Endothelial cell of umbilical vein (primary cell): ENCODE data around the gene DOCK4. TPM values are rescaled to one million over a fixed set of nuclear protein-coding genes. Genes with fewer than 3 reads are reported as not detected.

Experiments
- BruUV-seq: library from RNA; stranded (reverse); fragments of 400-500 nt; replicated peaks from 2 replicates; lab custom pipeline; 2021; lab: Mats Ljungman, UMichigan
- CTCF ChIA-PET: fragments of 300-600, 350-600 bp; sonication (Branson Sonifier 250); formaldehyde crosslinking; loops from one replicate; lab custom pipeline; 2021; ENCODE audit warnings: antibody characterized with exemption, inconsistent platforms; lab: Charles Lee
- POLR2A ChIA-PET: fragments of 300-600, 350-600 bp; sonication (Branson Sonifier 250); formaldehyde crosslinking; loops from one replicate; lab custom pipeline; 2021; ENCODE audit warnings: antibody characterized with exemption, inconsistent platforms; lab: Charles Lee
- DNase-seq: peaks from one replicate; pipeline ENCODE4 v3.0.0-alpha.2; 2011; ENCODE audit warnings: low read depth, low spot score
- FAIRE-seq: peaks from 2 replicates; lab custom pipeline; 2011; peaks lifted over from hg19 to GRCh38; lab: Jason Lieb, UNC
- H2AFZ ChIP-seq: 2 replicates; pipeline ENCODE4 v1.6.0; 2012; ENCODE audit warnings: low read depth, low read length, control low read depth, inconsistent platforms
- H3K27ac ChIP-seq: 2 replicates; pipeline ENCODE4 v1.5.1; 2011; ENCODE audit warnings: low read depth, mild to moderate bottlenecking, control low read depth, low read length, moderate library complexity; ENCODE audit not compliant: insufficient read depth
- H3K27me3 ChIP-seq, 2 experiments: 2 replicates each; pipeline versions ENCODE4 v1.6.0 to v1.6.1; 2011; ENCODE audit warnings: low read length in 2 of 2, mixed read lengths in 1 of 2; ENCODE audit not compliant: control insufficient read depth in 2 of 2, insufficient read depth in 2 of 2
- H3K36me3 ChIP-seq, 2 experiments: 2 replicates in 1 of 2; 3 replicates in 1 of 2; pipeline ENCODE4 v1.5.1; 2011; ENCODE audit warnings: low read length in 2 of 2, mild to moderate bottlenecking in 1 of 2, moderate library complexity in 1 of 2; ENCODE audit not compliant: control insufficient read depth in 2 of 2, insufficient read depth in 2 of 2; ENCODE audit errors: extremely low read depth in 1 of 2
- H3K4me1 ChIP-seq: 3 replicates; pipeline ENCODE4 v1.5.1; 2011; ENCODE audit warnings: mild to moderate bottlenecking, low read length; ENCODE audit not compliant: control insufficient read depth, insufficient read depth; ENCODE audit errors: extremely low read depth
- H3K4me2 ChIP-seq: 2 replicates; pipeline ENCODE4 v1.6.1; 2011; ENCODE audit warnings: low read length, control low read depth, mixed read lengths; ENCODE audit not compliant: insufficient read depth
- H3K4me3 ChIP-seq, 3 experiments: fragments of 200-600 bp in 1 of 3; sonication (generic), shearing (Covaris generic) in 1 of 3; replicated peaks in 1 of 3; 2 replicates each; pipeline ENCODE4 v1.5.1; 2011 to 2016; ENCODE audit warnings: control low read depth in 3 of 3, low read length in 3 of 3, mild to moderate bottlenecking in 2 of 3, inconsistent platforms in 1 of 3, low read depth in 1 of 3, moderate library complexity in 1 of 3; ENCODE audit not compliant: insufficient read depth in 1 of 3
- H3K79me2 ChIP-seq: 2 replicates; pipeline ENCODE4 v1.6.0; 2012; ENCODE audit warnings: low read length, inconsistent platforms; ENCODE audit not compliant: control insufficient read depth, insufficient read depth
- H3K9ac ChIP-seq: replicated peaks from 2 replicates; pipeline ENCODE3; 2011; ENCODE audit warnings: low read length, control low read depth; ENCODE audit not compliant: insufficient read depth; ENCODE audit errors: extremely low read depth
- H3K9me1 ChIP-seq: replicated peaks from 3 replicates; pipeline ENCODE4 v1.6.0; 2011; ENCODE audit warnings: mild to moderate bottlenecking, low read length; ENCODE audit not compliant: control insufficient read depth, insufficient read depth; ENCODE audit errors: extremely low read depth
- H3K9me3 ChIP-seq: replicated peaks from 2 replicates; pipeline ENCODE4 v1.5.1; 2012; ENCODE audit warnings: low read length, inconsistent platforms; ENCODE audit not compliant: control insufficient read depth, insufficient read depth
- H4K20me1 ChIP-seq: replicated peaks from 2 replicates; pipeline ENCODE3; 2011; ENCODE audit warnings: mild to moderate bottlenecking, low read length; ENCODE audit not compliant: control insufficient read depth, insufficient read depth; ENCODE audit errors: extremely low read depth
- EZH2 ChIP-seq: IDR thresholded peaks from 2 replicates; pipeline ENCODE4 v1.6.1; 2012; ENCODE audit warnings: borderline replicate concordance, low read depth, mild to moderate bottlenecking, moderate library complexity, low read length, inconsistent platforms; ENCODE audit not compliant: severe bottlenecking
- FOS ChIP-seq: IDR thresholded peaks from 2 replicates; pipeline ENCODE4 v1.6.1; 2011; ENCODE audit warnings: mild to moderate bottlenecking, low read length, moderate library complexity, borderline replicate concordance; ENCODE audit not compliant: insufficient read depth
- GATA2 ChIP-seq: IDR thresholded peaks from 2 replicates; pipeline ENCODE4 v1.7.0; 2011; ENCODE audit warnings: low read depth, mild to moderate bottlenecking, moderate library complexity, mixed read lengths, low read length; ENCODE audit not compliant: insufficient read length, insufficient read depth
- JUN ChIP-seq: IDR thresholded peaks from 2 replicates; pipeline ENCODE4 v1.6.1; 2011; ENCODE audit warnings: borderline replicate concordance, low read depth; ENCODE audit not compliant: insufficient read length, insufficient read depth
- MYC ChIP-seq: IDR thresholded peaks from one replicate; pipeline ENCODE4 v1.6.1; 2011; ENCODE audit warnings: mild to moderate bottlenecking, low read depth, low read length
- POLR2A ChIP-seq: IDR thresholded peaks from 2 replicates; pipeline ENCODE4 v1.6.1; 2012; ENCODE audit warnings: low read depth, mild to moderate bottlenecking, control low read depth, low read length
- POLR2AphosphoS5 ChIP-seq: IDR thresholded peaks from 2 replicates; pipeline ENCODE4 v1.6.1; 2012; ENCODE audit warnings: low read depth, mild to moderate bottlenecking, control low read depth, low read length, moderate library complexity; ENCODE audit not compliant: insufficient read depth
- dilution Hi-C: fragments of 300-500 bp; cut with MboI; formaldehyde crosslinking; loops from one replicate; pipeline ENCODE4 v1.15.0; 2019; ENCODE audit warnings: low sequenced_read_pairs; ENCODE audit not compliant: extremely low pct_ligation_motif_present
- intact Hi-C: fragments of 100-400 bp; cut with micrococcal nuclease; formaldehyde crosslinking; loops from one replicate; pipeline ENCODE4 v1.10.0; 2022
- polyA plus RNA-seq, 4 experiments: library from polyadenylated mRNA; depleted of rRNA in 3 of 4; stranded (reverse) in 3 of 4; unstranded in 1 of 4; fragments of >200 nt; gene quantifications; 2 replicates each; pipeline versions ENCODE4 v1.2.1 to v1.2.3, GENCODE V29; 2011 to 2012; ENCODE audit warnings: missing spikeins in 1 of 4
- total RNA-seq: library from RNA; stranded (reverse); gene quantifications from 2 replicates; pipeline ENCODE4 v1.2.3, GENCODE V29; 2021
- TF ChIP-seq, protein P1 (sequence below): IDR thresholded peaks from 2 replicates; pipeline ENCODE4 v1.6.1; 2011; ENCODE audit not compliant: insufficient read depth, insufficient read length
- TF ChIP-seq, protein P2 (sequence below), 2 donors: IDR thresholded peaks; 1 replicate in 1 of 2; 2 replicates in 1 of 2; pipeline ENCODE4 v1.5.1; 2011; ENCODE audit warnings: low read length in 2 of 2, mild to moderate bottlenecking in 2 of 2, moderate library complexity in 2 of 2, control low read depth in 1 of 2, inconsistent platforms in 1 of 2, low read depth in 1 of 2; ENCODE audit not compliant: insufficient read depth in 1 of 2; ENCODE audit errors: extremely low read depth in 1 of 2

The DOCK4 gene
- total and polyA plus RNA-seq, 2 donors (not counting 3 experiments of a cell fraction or from before 2014, with no cell fraction given), result 47.4 to 164 TPM

DNA sequence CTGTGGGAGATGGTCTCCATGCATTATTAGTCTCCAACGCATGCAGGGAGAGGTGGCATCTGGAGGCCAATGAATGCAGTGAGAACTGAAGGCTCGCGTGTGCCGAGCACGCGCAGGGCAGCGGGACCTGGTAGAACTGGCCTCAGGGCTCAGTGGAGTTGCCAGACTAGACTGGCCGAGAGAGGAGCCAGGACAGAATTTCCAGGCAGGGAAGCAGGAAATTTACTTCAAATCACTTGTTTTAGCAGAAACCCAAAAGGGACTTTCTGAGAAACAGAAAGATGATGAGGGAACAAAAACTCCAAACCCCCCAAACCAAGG is 332.9 kb downstream of the DOCK4 start:
- no peak for DNase-seq
- BruUV-seq, result no TSS peak
- no peaks in the 10 kb centered on the region for H3K9me1 ChIP-seq
- peaks cover 22 to 25% of the 10 kb centered on the region in 2 experiments for H3K36me3 ChIP-seq
- CTCF ChIA-PET, result interaction anchor here (1.1 to 2.0 kb wide), 5 partner anchors 9 to 18 kb away, joined by 3 to 7 read pairs (median 5); no protein-coding TSS in a partner anchor
- H2AFZ ChIP-seq, result no peak overlapping the region
- peaks cover 22% of the 10 kb centered on the region for H3K4me1 ChIP-seq
- H3K9ac ChIP-seq, result no peak overlapping the region
- intact Hi-C loops, result no loop called here
- no peaks in the 10 kb centered on the region for H3K79me2 ChIP-seq
- peak overlapping the region; percentile 44 for H3K4me2 ChIP-seq
- no peaks in the 10 kb centered on the region for H3K9me3 ChIP-seq
- H3K27ac ChIP-seq, result peak overlapping the region; percentile 39
- H4K20me1 ChIP-seq, result no peaks in the 10 kb centered on the region
- no peak for FAIRE-seq
- dilution Hi-C loops, result no loop called here
- H3K4me3 ChIP-seq, result no peak overlapping the region
- TF ChIP-seq FOS (no peak), EZH2 (no peak), JUN (no peak), POLR2A (no peak)
- no peaks in the 10 kb centered on the region for H3K27me3 ChIP-seq
- POLR2A ChIA-PET, result interaction anchor here (1.5 kb wide), 1 partner anchor 9 kb away, joined by 4 read pairs; no protein-coding TSS in a partner anchor

DNA sequence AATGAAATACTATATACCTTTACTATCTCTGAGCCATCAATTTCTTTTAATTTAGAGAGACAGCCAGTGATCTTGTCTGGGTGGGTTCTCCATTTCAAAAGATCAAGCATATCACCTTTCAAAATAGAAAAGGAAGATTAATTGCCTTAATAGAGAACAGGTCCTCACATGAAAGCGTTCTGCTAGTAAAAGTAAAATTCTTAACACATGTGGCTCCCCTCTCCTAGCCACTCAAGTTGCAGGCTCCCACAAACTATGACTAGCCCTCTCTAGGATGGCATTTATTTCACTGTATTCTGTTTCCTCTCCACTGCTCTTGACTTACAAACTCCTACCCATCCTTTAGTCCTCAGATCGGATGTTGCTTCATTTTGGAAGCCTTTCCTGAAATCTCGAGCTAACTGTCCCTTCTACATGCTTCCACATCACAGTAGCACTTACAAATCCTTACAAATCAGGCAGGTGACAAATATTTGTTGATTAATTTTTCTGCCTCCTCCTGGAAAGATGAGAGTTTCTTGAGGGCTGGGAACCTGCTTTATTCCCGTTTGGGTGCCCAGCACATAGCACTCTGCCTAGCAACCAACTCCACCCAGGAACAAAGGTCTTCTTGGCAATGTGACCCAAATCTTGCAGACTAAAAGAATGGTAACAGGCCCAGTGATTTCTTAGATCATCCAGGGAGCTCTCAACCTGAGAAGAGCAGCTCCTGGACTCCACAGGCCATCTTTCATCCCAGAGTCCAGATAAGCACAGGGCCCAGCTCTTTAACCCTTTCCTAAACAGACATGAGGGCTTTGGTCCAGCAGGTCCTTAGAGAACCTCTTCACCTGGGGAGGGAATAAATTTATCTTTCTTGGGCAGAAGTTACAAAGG is 333.5 kb downstream of the DOCK4 start:
- no peaks in the 10 kb centered on the region for H3K79me2 ChIP-seq
- no peaks in the 10 kb centered on the region for H4K20me1 ChIP-seq
- POLR2A ChIA-PET, result interaction anchor here (1.5 kb wide), 1 partner anchor 9 kb away, joined by 4 read pairs; no protein-coding TSS in a partner anchor
- no peak overlapping the region for H3K4me2 ChIP-seq
- FAIRE-seq (no peak), DNase-seq (no peak)
- no peak for TF ChIP-seq POLR2A
- TF ChIP-seq, protein P1, sequence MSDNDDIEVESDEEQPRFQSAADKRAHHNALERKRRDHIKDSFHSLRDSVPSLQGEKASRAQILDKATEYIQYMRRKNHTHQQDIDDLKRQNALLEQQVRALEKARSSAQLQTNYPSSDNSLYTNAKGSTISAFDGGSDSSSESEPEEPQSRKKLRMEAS, result no peak
- no peak for TF ChIP-seq GATA2
- TF ChIP-seq POLR2AphosphoS5, result no peak
- TF ChIP-seq FOS, result no peak
- TF ChIP-seq, protein P2, sequence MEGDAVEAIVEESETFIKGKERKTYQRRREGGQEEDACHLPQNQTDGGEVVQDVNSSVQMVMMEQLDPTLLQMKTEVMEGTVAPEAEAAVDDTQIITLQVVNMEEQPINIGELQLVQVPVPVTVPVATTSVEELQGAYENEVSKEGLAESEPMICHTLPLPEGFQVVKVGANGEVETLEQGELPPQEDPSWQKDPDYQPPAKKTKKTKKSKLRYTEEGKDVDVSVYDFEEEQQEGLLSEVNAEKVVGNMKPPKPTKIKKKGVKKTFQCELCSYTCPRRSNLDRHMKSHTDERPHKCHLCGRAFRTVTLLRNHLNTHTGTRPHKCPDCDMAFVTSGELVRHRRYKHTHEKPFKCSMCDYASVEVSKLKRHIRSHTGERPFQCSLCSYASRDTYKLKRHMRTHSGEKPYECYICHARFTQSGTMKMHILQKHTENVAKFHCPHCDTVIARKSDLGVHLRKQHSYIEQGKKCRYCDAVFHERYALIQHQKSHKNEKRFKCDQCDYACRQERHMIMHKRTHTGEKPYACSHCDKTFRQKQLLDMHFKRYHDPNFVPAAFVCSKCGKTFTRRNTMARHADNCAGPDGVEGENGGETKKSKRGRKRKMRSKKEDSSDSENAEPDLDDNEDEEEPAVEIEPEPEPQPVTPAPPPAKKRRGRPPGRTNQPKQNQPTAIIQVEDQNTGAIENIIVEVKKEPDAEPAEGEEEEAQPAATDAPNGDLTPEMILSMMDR (IDR thresholded peaks at IDR 0.05; ENCODE audit: extremely low read depth in 1 of 2, insufficient read depth in 1 of 2, low read depth in 1 of 2, low read length in 2 of 2), result no peak
- no peak for TF ChIP-seq JUN
- no peak for TF ChIP-seq MYC
- no peak for TF ChIP-seq EZH2
- intact Hi-C loops (no loop called here), dilution Hi-C loops (no loop called here)
- H3K9ac ChIP-seq, result no peak overlapping the region
- H3K36me3 ChIP-seq, result peaks cover 21 to 30% of the 10 kb centered on the region in 2 experiments
- H3K9me1 ChIP-seq, result no peaks in the 10 kb centered on the region
- no peaks in the 10 kb centered on the region for H3K9me3 ChIP-seq
- no TSS peak for BruUV-seq
- no peak overlapping the region for H3K4me3 ChIP-seq
- H3K4me1 ChIP-seq, result peaks cover 22% of the 10 kb centered on the region
- H2AFZ ChIP-seq, result no peak overlapping the region
- CTCF ChIA-PET, result interaction anchor here (0.6 to 2.0 kb wide), 3 partner anchors 8 to 23 kb away, joined by 3 to 6 read pairs (median 3); no protein-coding TSS in a partner anchor
- no peak overlapping the region for H3K27ac ChIP-seq
- no peaks in the 10 kb centered on the region for H3K27me3 ChIP-seq
